ENCODE data around the gene FAM236A.
"Not testable (repeated sequence)": the region's sequence is repeated elsewhere in the genome, so short reads cannot be mapped to it uniquely, and the experiment has no call there.

Gene FAM236A

DNA sequence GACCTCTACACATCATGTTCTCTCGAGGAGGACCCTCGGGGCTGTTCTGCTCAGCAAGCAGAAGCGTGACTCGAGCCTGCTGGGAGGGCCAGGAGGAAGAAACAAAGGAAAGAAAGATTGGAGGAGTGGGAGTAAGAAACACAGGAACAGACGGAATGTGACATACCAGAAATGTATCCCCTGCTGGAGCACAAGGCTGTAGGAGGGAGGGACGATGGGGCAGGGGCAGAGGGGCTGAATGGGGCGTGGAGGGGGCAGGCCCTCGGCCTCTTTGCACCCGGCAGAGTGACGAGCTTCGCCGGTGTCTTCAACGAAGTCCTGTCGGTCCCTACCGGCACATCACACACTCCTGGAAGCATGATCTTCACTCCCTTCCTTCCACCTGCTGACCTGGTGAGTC lies at the start of gene FAM236A:
Gene FAM236A, plus strand, starts transcription at position 301 of the 400 bp plus-strand sequence. Its CDS starts 57 bp downstream, at position 358.
- not testable (repeated sequence) for DNase-seq

GRCh38 chrX:72889740-72890139 lies 48.3 kb upstream of the FAM236A start:
- DNase-seq, result not testable (repeated sequence)

GRCh38 chrX:72912315-72912714 lies 25.7 kb upstream of the FAM236A start, which contains the start of gene FAM236C:
Gene FAM236C (plus strand): TSS chrX:72912615. CDS start chrX:72912715, 100 bp downstream.
- DNase-seq, result not testable (repeated sequence)

DNA sequence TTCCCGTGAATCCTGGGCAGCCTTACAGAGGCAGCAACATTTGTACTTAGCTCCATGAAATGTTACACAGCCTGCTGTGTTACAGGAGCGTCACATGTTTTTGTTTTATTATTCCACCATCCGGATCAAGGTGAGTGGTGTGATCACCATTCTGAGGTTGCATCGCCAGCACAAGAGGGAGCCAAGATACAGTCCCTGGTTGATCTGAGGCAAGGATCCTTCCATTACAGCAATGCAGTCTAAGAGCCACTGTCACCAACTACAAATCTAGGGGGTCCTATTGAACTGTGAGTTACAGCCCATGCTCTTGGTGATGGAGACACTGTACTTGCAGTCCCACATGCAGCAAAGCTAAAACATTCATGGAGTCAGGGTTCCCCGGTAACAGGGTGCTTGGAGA lies 21.9 kb upstream of the FAM236A start:
- DNase-seq, result not testable (repeated sequence)

DNA sequence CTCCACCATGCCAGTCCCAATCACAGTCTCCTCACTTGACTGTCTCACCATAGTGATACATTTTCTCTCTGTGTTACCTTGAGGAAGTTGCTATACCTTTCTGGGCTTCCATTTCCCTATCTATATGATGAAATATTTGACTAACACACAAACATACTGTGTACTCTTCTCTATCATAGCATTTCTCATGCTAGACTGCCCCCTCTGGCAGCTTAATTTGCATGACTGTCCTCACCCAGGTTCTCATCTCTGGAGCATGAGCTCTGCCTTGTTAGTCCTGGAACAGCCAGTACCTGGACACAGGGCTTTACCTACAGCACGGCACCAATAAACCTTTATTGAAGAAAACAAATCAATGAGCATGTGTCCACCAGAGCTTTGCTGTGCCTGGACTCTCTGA lies 5.7 kb upstream of the FAM236A start:
- DNase-seq, result not testable (repeated sequence)

- not testable (repeated sequence) for DNase-seq
Measured at GRCh38 chrX:72936455-72936854, 1.6 kb upstream of the FAM236A start.

DNA sequence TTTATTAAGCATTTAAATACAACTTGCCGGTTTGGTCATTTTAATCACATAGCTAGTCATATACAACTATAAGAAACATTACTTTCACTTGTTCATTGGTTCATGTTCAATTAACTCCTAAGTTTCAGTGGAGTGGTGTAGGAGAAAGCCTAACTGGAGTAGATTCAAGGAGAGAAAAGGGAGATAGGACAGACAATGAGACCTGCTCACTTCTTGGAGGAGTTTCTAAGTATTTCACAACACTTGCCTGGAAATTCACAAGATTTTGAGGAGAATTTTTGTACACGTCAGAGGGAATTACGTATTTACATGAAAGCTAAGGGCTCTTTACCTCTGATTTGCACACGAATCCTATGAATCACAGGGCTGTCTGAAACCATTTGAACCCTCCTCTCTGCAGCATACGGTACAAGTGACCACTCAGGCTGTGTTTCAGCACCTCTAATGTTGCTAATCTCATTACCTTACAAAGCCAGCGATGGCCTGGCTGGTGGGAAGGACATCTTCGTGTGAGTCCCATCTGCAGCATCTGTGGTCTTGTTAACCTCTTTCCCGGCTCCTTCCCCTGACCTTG lies 1.0 kb upstream of the FAM236A start:
- DNase-seq, result not testable (repeated sequence)

DNA sequence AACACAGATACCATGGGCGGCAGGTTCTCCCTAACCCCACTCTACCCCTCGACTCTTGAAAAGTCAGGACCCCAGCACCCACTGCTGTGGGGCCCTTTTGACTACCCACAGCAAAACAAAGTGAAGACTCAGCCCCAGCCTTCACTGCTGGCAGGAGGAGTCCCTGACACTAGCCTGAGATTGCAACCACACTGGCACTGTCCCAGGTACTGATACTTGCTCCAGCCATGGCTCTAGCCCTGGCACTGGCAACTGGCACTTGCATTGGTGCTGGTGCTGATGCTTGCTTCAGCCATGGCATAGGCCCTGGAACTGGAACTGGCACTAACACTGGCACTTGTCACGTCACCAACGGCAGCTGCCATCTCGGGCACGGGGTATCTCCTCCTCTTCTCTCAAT lies 4.3 kb downstream of the FAM236A start:
- DNase-seq, result not testable (repeated sequence)

GRCh38 chrX:72943035-72943818 lies 5.2 kb downstream of the FAM236A start:
- not testable (repeated sequence) for DNase-seq

DNA sequence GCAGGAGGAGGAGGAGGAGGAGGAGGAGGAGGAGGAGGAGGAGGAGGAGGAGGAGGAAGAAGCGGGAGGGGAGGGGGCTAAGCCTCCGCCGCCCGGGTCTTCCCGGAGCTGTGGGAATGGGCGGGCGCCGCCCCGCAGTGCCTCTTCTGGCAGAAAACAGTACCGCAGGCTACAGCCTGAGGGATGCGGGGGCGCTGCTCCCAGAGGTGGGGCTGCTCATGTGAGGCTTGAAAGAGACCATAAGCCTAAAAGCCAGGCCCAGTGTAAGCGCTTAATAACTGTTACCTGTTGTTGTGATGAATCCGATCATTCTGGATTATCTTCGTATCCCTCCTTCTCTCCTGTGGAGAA lies 5.8 kb downstream of the FAM236A start, which contains the start of gene DMRTC1:
Gene DMRTC1, minus strand, starts transcription at position 19 of the 351 bp plus-strand sequence. CDS start 68,143 bp downstream, outside the sequence.
- DNase-seq, result not testable (repeated sequence)

GRCh38 chrX:72959971-72960370 lies 22.0 kb downstream of the FAM236A start:
- not testable (repeated sequence) for DNase-seq

DNA sequence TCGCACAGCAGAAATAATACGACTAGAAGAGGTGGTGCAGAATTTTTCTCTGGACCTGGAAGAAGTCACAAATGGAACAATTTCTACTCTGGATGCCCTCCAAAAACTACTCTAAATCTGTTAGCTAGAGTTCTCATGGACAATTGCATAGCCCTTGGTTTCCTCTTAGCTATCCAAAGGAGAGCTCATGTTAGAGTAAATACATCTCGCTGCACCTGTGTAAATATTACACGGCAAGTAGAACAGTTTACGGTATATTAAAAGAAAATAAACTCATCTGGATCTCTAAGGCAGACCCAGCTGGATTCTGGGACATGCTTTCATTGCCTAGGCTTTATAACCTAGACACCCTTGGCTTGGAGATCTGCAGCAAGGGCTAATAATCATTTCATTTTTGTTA lies 33.9 kb downstream of the FAM236A start:
- DNase-seq, result not testable (repeated sequence)

DNA sequence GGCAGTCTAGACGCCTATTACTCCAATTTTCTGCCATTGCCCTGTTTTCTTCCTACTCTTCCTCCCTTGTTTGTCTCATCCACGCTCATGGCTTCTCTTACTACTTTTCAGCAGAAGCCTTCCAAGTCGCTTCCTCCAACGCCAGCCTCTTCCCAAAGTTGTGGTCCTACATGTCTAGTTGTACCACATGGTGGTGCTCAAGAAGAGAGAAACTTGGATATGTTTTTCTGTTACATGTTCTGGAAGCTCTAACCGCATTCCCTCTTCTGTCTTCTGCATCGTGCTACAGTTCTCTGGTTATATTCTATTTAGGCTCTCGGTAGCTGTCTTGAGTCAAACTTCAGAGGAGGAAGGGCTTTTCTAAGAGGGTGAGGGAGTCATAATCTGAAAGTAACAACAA lies 36.9 kb downstream of the FAM236A start:
- DNase-seq, result not testable (repeated sequence)

GRCh38 chrX:72980894-72981469 lies 43.0 kb downstream of the FAM236A start:
- DNase-seq, result not testable (repeated sequence)

All from EL (cell line).